ENCODE measurements around the gene OXGR1.

The OXGR1 gene

GRCh38 chr13:97003071-97003470, 8.8 kb upstream of the OXGR1 start:
- H3K9ac ChIP-seq (ENCODE audit: low read depth, low read length) = no peak overlapping the region
- H3K9me3 ChIP-seq (ENCODE audit: control insufficient read depth, insufficient read depth, low read length) = no peaks in the 10 kb centered on the region
- H3K36me3 ChIP-seq (ENCODE audit: control insufficient read depth, insufficient read depth, low read length) = no peaks in the 10 kb centered on the region
- H3K4me3 ChIP-seq (ENCODE audit: low read depth, low read length) = no peak overlapping the region
- H3K27me3 ChIP-seq (ENCODE audit: control insufficient read depth, insufficient read depth, low read length) = peaks cover 81% of the 10 kb centered on the region
- peaks cover 3% of the 10 kb centered on the region for H3K4me1 ChIP-seq (ENCODE audit: control insufficient read depth, insufficient read depth, low read length)

- H3K9ac ChIP-seq (ENCODE audit: low read depth, low read length) = no peak overlapping the region
- no peaks in the 10 kb centered on the region for H3K9me3 ChIP-seq (ENCODE audit: control insufficient read depth, insufficient read depth, low read length)
Observed at GRCh38 chr13:97002581-97002980, 8.3 kb upstream of the OXGR1 start.

DNA sequence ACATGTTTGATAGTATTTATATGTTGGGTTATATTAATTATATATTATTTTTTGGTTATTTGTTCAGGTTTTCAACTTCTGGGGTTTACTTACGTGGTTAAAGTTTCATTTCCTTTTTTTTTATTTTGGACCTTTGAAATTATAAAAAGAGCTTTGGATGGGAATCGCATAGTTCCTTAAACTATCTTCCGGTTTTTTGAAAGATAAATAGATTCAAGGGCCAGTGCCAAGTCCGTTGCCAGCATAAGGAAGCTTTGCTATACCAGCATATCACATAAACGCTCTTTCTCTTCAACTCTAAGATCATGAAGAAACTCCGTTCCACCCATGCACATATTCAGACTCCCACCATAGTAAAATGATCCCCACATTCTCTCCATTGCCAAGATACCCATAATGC, 7.4 kb upstream of the OXGR1 start:
- H3K27me3 ChIP-seq (ENCODE audit: control insufficient read depth, insufficient read depth, low read length) = peaks cover 95% of the 10 kb centered on the region

More at GRCh38 chr13:97002581-97002980, 8.3 kb upstream of the OXGR1 start:
- peaks cover 86% of the 10 kb centered on the region for H3K27me3 ChIP-seq (ENCODE audit: control insufficient read depth, insufficient read depth, low read length)
- peaks cover 3% of the 10 kb centered on the region for H3K4me1 ChIP-seq (ENCODE audit: control insufficient read depth, insufficient read depth, low read length)
- no peaks in the 10 kb centered on the region for H3K36me3 ChIP-seq (ENCODE audit: control insufficient read depth, insufficient read depth, low read length)
- H3K4me3 ChIP-seq (ENCODE audit: low read depth, low read length) = no peak overlapping the region

DNA sequence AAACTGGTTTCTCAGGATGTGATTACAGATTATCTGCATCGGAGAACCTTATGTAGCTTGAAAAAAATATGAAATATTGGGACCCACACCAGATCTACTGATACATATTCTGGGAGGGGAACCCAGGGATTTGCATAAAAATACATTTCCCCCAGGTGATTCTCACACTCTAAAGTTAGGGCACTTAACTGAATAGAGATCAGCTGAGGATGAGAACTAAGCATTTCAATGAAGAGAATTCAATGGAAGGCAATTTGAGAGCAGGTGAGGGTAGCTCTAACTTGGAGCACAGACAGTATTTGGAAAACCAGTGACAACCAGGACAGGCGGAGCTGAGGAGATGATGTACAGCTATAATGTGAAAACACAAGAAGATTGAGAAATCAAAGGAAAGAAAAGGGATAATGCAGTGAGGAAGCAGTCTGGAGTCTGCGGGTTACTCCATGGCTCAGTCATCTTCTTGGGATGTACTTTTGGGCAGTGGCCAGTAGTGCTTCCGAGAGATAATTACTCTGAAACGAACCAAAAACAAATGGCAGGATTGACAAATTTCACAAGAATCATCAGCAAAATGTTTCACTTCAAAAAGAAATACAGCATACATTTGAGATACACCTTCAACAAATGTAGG, 6.1 kb upstream of the OXGR1 start:
- Histone ChIP-seq H3K9me3 (ENCODE audit: control insufficient read depth, insufficient read depth, low read length) (no peaks in the 10 kb centered on the region), H3K9ac (ENCODE audit: low read depth, low read length) (no peak overlapping the region), H3K27me3 (ENCODE audit: control insufficient read depth, insufficient read depth, low read length) (peaks cover 99% of the 10 kb centered on the region), H3K4me1 (ENCODE audit: control insufficient read depth, insufficient read depth, low read length) (peaks cover 3% of the 10 kb centered on the region), H3K4me3 (ENCODE audit: low read depth, low read length) (no peak overlapping the region), H3K36me3 (ENCODE audit: control insufficient read depth, insufficient read depth, low read length) (no peaks in the 10 kb centered on the region)

More for the DNA sequence above, 7.4 kb upstream of the OXGR1 start:
- Histone ChIP-seq H3K36me3 (ENCODE audit: control insufficient read depth, insufficient read depth, low read length) (no peaks in the 10 kb centered on the region), H3K4me3 (ENCODE audit: low read depth, low read length) (no peak overlapping the region), H3K4me1 (ENCODE audit: control insufficient read depth, insufficient read depth, low read length) (peaks cover 3% of the 10 kb centered on the region), H3K9ac (ENCODE audit: low read depth, low read length) (no peak overlapping the region), H3K9me3 (ENCODE audit: control insufficient read depth, insufficient read depth, low read length) (no peaks in the 10 kb centered on the region)

- Histone ChIP-seq H3K36me3 (ENCODE audit: control insufficient read depth, insufficient read depth, low read length) (no peaks in the 10 kb centered on the region), H3K9me3 (ENCODE audit: control insufficient read depth, insufficient read depth, low read length) (no peaks in the 10 kb centered on the region), H3K4me1 (ENCODE audit: control insufficient read depth, insufficient read depth, low read length) (peaks cover 3% of the 10 kb centered on the region), H3K27me3 (ENCODE audit: control insufficient read depth, insufficient read depth, low read length) (peaks cover 99% of the 10 kb centered on the region), H3K9ac (ENCODE audit: low read depth, low read length) (no peak overlapping the region), H3K4me3 (ENCODE audit: low read depth, low read length) (no peak overlapping the region)
Observed at GRCh38 chr13:96999091-96999490, 4.8 kb upstream of the OXGR1 start.

- Histone ChIP-seq H3K36me3 (ENCODE audit: control insufficient read depth, insufficient read depth, low read length) (no peaks in the 10 kb centered on the region), H3K27me3 (ENCODE audit: control insufficient read depth, insufficient read depth, low read length) (peaks cover 99% of the 10 kb centered on the region), H3K9me3 (ENCODE audit: control insufficient read depth, insufficient read depth, low read length) (no peaks in the 10 kb centered on the region), H3K9ac (ENCODE audit: low read depth, low read length) (no peak overlapping the region), H3K4me1 (ENCODE audit: control insufficient read depth, insufficient read depth, low read length) (peaks cover 3% of the 10 kb centered on the region), H3K4me3 (ENCODE audit: low read depth, low read length) (no peak overlapping the region)
Observed at GRCh38 chr13:96998051-96998450, 3.8 kb upstream of the OXGR1 start.

DNA sequence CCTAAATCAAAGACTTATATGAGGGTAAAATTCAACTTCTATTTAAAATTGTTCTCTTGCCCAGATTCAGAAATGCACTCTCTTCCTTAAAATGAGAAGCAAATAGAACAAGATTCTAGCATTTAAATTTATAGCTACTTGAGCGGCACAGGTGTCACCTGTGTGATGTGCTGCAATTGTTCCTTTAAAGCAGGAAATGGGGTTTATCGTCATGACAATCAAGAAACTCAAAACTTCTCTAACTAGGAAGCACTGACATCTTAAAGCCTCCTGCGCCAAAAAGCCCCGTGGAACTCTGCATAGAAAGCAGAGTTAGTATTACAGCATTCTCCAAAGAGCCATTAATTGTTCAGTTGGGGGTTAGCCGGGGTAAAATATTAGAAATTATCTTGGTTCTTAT, 2.6 kb upstream of the OXGR1 start:
- no peak overlapping the region for H3K9ac ChIP-seq (ENCODE audit: low read depth, low read length)
- H3K9me3 ChIP-seq (ENCODE audit: control insufficient read depth, insufficient read depth, low read length) = no peaks in the 10 kb centered on the region
- H3K4me1 ChIP-seq (ENCODE audit: control insufficient read depth, insufficient read depth, low read length) = peaks cover 3% of the 10 kb centered on the region
- H3K36me3 ChIP-seq (ENCODE audit: control insufficient read depth, insufficient read depth, low read length) = no peaks in the 10 kb centered on the region
- peaks cover 98% of the 10 kb centered on the region for H3K27me3 ChIP-seq (ENCODE audit: control insufficient read depth, insufficient read depth, low read length)
- H3K4me3 ChIP-seq (ENCODE audit: low read depth, low read length) = no peak overlapping the region

GRCh38 chr13:96996107-96996506, 1.8 kb upstream of the OXGR1 start:
- no peak overlapping the region for H3K9ac ChIP-seq (ENCODE audit: low read depth, low read length)
- no peaks in the 10 kb centered on the region for H3K36me3 ChIP-seq (ENCODE audit: control insufficient read depth, insufficient read depth, low read length)
- H3K4me3 ChIP-seq (ENCODE audit: low read depth, low read length) = no peak overlapping the region
- H3K27me3 ChIP-seq (ENCODE audit: control insufficient read depth, insufficient read depth, low read length) = peaks cover 91% of the 10 kb centered on the region
- H3K4me1 ChIP-seq (ENCODE audit: control insufficient read depth, insufficient read depth, low read length) = peaks cover 3% of the 10 kb centered on the region
- no peaks in the 10 kb centered on the region for H3K9me3 ChIP-seq (ENCODE audit: control insufficient read depth, insufficient read depth, low read length)

- Histone ChIP-seq H3K4me1 (ENCODE audit: control insufficient read depth, insufficient read depth, low read length) (no peaks in the 10 kb centered on the region), H3K4me3 (ENCODE audit: low read depth, low read length) (peak overlapping the region; percentile 42), H3K9ac (ENCODE audit: low read depth, low read length) (no peak overlapping the region), H3K27me3 (ENCODE audit: control insufficient read depth, insufficient read depth, low read length) (peaks cover 84% of the 10 kb centered on the region), H3K9me3 (ENCODE audit: control insufficient read depth, insufficient read depth, low read length) (no peaks in the 10 kb centered on the region), H3K36me3 (ENCODE audit: control insufficient read depth, insufficient read depth, low read length) (no peaks in the 10 kb centered on the region)
Observed at GRCh38 chr13:96994858-96995243, 575 bp upstream of the OXGR1 start.

DNA sequence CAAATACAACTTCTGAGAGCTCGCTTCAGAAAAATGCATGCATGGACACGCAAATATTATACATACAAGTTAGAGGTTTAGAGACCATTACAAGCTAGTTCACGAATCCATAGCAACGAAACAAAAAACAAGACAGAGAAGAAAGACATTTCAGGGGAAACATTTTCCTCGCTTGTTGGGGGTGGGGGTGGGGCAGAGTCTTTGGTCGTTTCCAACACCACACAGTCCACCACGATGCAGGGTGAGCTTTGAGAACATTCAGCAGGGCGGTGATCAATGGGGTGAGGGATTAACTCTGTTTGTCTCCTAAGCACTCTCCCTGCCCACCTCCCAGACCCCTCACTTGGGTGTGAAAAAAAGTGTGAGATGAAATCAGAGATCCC, 651 bp downstream of the OXGR1 start:
- Histone ChIP-seq H3K9ac (ENCODE audit: low read depth, low read length) (no peak overlapping the region), H3K4me3 (ENCODE audit: low read depth, low read length) (peak overlapping the region; percentile 42), H3K27me3 (ENCODE audit: control insufficient read depth, insufficient read depth, low read length) (peaks cover 73% of the 10 kb centered on the region)

GRCh38 chr13:96992633-96993032, 1.6 kb downstream of the OXGR1 start:
- Histone ChIP-seq H3K36me3 (ENCODE audit: control insufficient read depth, insufficient read depth, low read length) (no peaks in the 10 kb centered on the region), H3K4me1 (ENCODE audit: control insufficient read depth, insufficient read depth, low read length) (no peaks in the 10 kb centered on the region), H3K4me3 (ENCODE audit: low read depth, low read length) (no peak overlapping the region), H3K27me3 (ENCODE audit: control insufficient read depth, insufficient read depth, low read length) (peaks cover 63% of the 10 kb centered on the region), H3K9ac (ENCODE audit: low read depth, low read length) (no peak overlapping the region), H3K9me3 (ENCODE audit: control insufficient read depth, insufficient read depth, low read length) (no peaks in the 10 kb centered on the region)

More for the DNA sequence above, 651 bp downstream of the OXGR1 start:
- Histone ChIP-seq H3K4me1 (ENCODE audit: control insufficient read depth, insufficient read depth, low read length) (no peaks in the 10 kb centered on the region), H3K9me3 (ENCODE audit: control insufficient read depth, insufficient read depth, low read length) (no peaks in the 10 kb centered on the region), H3K36me3 (ENCODE audit: control insufficient read depth, insufficient read depth, low read length) (no peaks in the 10 kb centered on the region)

DNA sequence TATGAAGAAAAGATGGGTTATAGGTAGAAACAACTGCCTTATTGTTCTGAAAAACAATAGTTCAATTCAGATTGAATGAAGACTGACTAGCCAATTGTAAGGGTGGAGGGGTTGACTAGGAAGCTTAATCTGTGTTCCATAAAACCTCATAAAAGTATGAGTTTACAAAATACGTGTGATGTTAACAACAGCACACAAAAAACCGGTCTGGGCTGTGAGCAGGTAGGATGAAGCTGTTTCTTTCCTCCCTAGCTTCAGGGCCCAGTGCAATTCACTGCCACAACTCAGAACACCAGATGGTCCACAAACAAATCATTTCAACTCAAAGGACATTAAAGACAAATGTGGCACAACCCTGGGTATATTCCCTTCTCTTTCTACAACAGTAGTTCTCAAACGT, 3.2 kb downstream of the OXGR1 start:
- H3K9ac ChIP-seq (ENCODE audit: low read depth, low read length) = no peak overlapping the region
- no peaks in the 10 kb centered on the region for H3K4me1 ChIP-seq (ENCODE audit: control insufficient read depth, insufficient read depth, low read length)
- no peak overlapping the region for H3K4me3 ChIP-seq (ENCODE audit: low read depth, low read length)
- no peaks in the 10 kb centered on the region for H3K36me3 ChIP-seq (ENCODE audit: control insufficient read depth, insufficient read depth, low read length)
- H3K27me3 ChIP-seq (ENCODE audit: control insufficient read depth, insufficient read depth, low read length) = peaks cover 48% of the 10 kb centered on the region
- H3K9me3 ChIP-seq (ENCODE audit: control insufficient read depth, insufficient read depth, low read length) = no peaks in the 10 kb centered on the region

Measured in iPS-15b (cell line).